Stimulated activated CD4-positive, alpha-beta T cell treated with anti-CD3 and anti-CD28 coated beads, Interleukin-12 subunit alpha, Interleukin-12 subunit beta, amount 100 ng/mL, for 24 hours (primary cell): ENCODE measurements around the gene MEIS2.
"Not testable (repeated sequence)": the region's sequence is repeated elsewhere in the genome, so short reads cannot be mapped to it uniquely, and the experiment has no call there.

ENCODE experiments used
- DNase-seq, 2 experiments: peaks; one replicate each; pipeline ENCODE4 v3.0.0-alpha.2; 2020; ENCODE audit warnings: low read depth in 2 of 2

MEIS2 gene

GRCh38 chr15:37009288-37009687 lies 91.1 kb downstream of the MEIS2 start:
- DNase-seq, result no peak

- no peak for DNase-seq
Observed at GRCh38 chr15:37008205-37008604, 92.1 kb downstream of the MEIS2 start.

GRCh38 chr15:37007301-37007700 lies 93.0 kb downstream of the MEIS2 start:
- DNase-seq, result no peak

- no peak for DNase-seq
Observed at GRCh38 chr15:37004981-37005735, 95.2 kb downstream of the MEIS2 start.

- no peak for DNase-seq
Observed at GRCh38 chr15:37004373-37004869, 95.9 kb downstream of the MEIS2 start.

GRCh38 chr15:37002041-37002672 lies 98.2 kb downstream of the MEIS2 start:
- DNase-seq, result no peak

GRCh38 chr15:37001417-37001816 lies 98.9 kb downstream of the MEIS2 start:
- DNase-seq, result no peak

GRCh38 chr15:36999778-37000177 lies 100.6 kb downstream of the MEIS2 start:
- DNase-seq, result no peak

GRCh38 chr15:36996538-36997181 lies 103.7 kb downstream of the MEIS2 start:
- DNase-seq, result no peak

- no peak for DNase-seq
Observed at GRCh38 chr15:36996121-36996520, 104.2 kb downstream of the MEIS2 start.

GRCh38 chr15:36994790-36995189 lies 105.6 kb downstream of the MEIS2 start:
- no peak for DNase-seq

GRCh38 chr15:36992454-36992853 lies 107.9 kb downstream of the MEIS2 start:
- no peak for DNase-seq

GRCh38 chr15:36988947-36989346 lies 111.4 kb downstream of the MEIS2 start:
- no peak for DNase-seq

GRCh38 chr15:36982430-36982829 lies 117.9 kb downstream of the MEIS2 start:
- no peak for DNase-seq

GRCh38 chr15:36980281-36980680 lies 120.1 kb downstream of the MEIS2 start:
- DNase-seq, result not testable (repeated sequence)

- no peak for DNase-seq
Observed at GRCh38 chr15:36978625-36979024, 121.7 kb downstream of the MEIS2 start.

- no peak for DNase-seq
Observed at GRCh38 chr15:36978126-36978525, 122.2 kb downstream of the MEIS2 start.

GRCh38 chr15:36977659-36978058 lies 122.7 kb downstream of the MEIS2 start:
- no peak for DNase-seq

- DNase-seq, result no peak
Observed at GRCh38 chr15:36972704-36973103, 127.6 kb downstream of the MEIS2 start.

GRCh38 chr15:36970522-36970921 lies 129.8 kb downstream of the MEIS2 start:
- DNase-seq, result no peak

GRCh38 chr15:36967929-36968328 lies 132.4 kb downstream of the MEIS2 start:
- no peak for DNase-seq

GRCh38 chr15:36966708-36967107 lies 133.6 kb downstream of the MEIS2 start:
- no peak for DNase-seq
